GM12878 (cell line): ENCODE results near the gene IL1RAPL1.

Experiments
- ATF3 ChIP-seq: IDR thresholded peaks from 2 replicates; pipeline ENCODE4 v1.6.1; 2011; ENCODE audit warnings: low read depth, mild to moderate bottlenecking, low read length, moderate library complexity, borderline replicate concordance; ENCODE audit errors: extremely low read depth
- CBFB ChIP-seq: IDR thresholded peaks from 2 replicates; pipeline ENCODE4 v1.6.1; 2016; ENCODE audit warnings: antibody characterized with exemption, low read depth
- CHD1 ChIP-seq: IDR thresholded peaks from 2 replicates; pipeline ENCODE4 v1.6.1; 2012; ENCODE audit warnings: low read depth, low read length, improper control_type of control experiment
- CHD2 ChIP-seq: IDR thresholded peaks from 2 replicates; pipeline ENCODE4 v1.6.1; 2011; ENCODE audit warnings: low read depth, low read length, improper control_type of control experiment, borderline replicate concordance
- CTCF ChIP-seq, 3 experiments: IDR thresholded peaks in 2 of 3; conservative IDR thresholded peaks in 1 of 3; 2 replicates each; pipeline ENCODE4 v1.5.1; 2011; ENCODE audit warnings: low read depth in 3 of 3, low read length in 3 of 3, mild to moderate bottlenecking in 3 of 3, control low read depth in 2 of 3, moderate library complexity in 2 of 3, inconsistent platforms in 1 of 3, mixed read lengths in 1 of 3; ENCODE audit not compliant: control insufficient read depth in 2 of 3, insufficient read depth in 1 of 3; ENCODE audit errors: extremely low read depth in 1 of 3
- EED ChIP-seq: sonication (generic); IDR thresholded peaks from 2 replicates; pipeline ENCODE4 v1.6.1; 2016; ENCODE audit warnings: antibody characterized with exemption, low read depth
- EGR1 ChIP-seq, 2 experiments: IDR thresholded peaks; 1 replicate in 1 of 2; 2 replicates in 1 of 2; pipeline ENCODE4 v1.6.1; 2011 to 2012; ENCODE audit warnings: low read depth in 2 of 2, low read length in 2 of 2, borderline replicate concordance in 1 of 2, mild to moderate bottlenecking in 1 of 2, moderate library complexity in 1 of 2
- MTA2 ChIP-seq: fragments of 450-650 bp; IDR thresholded peaks from 2 replicates; pipeline ENCODE4 v1.6.1; 2016; ENCODE audit warnings: low read depth, mild to moderate bottlenecking, moderate library complexity
- POLR2A ChIP-seq: IDR thresholded peaks from 2 replicates; pipeline ENCODE4 v1.6.1; 2011; ENCODE audit warnings: low read depth, mild to moderate bottlenecking, low read length
- RAD51 ChIP-seq: fragments of 450-650 bp; IDR thresholded peaks from 2 replicates; pipeline ENCODE4 v1.6.1; 2016; ENCODE audit warnings: moderate library complexity, mild to moderate bottlenecking, inconsistent platforms
- SRF ChIP-seq, 2 experiments: IDR thresholded peaks; 2 replicates each; pipeline ENCODE4 v1.6.1; 2011; ENCODE audit warnings: low read depth in 2 of 2, low read length in 2 of 2, mild to moderate bottlenecking in 1 of 2, moderate library complexity in 1 of 2
- YY1 ChIP-seq: IDR thresholded peaks from 2 replicates; pipeline ENCODE4 v1.6.1; 2011; ENCODE audit warnings: low read depth, mild to moderate bottlenecking, low read length
- ZBTB11 ChIP-seq: fragments of 450-650 bp; formaldehyde crosslinking; IDR thresholded peaks from 2 replicates; pipeline ENCODE4 v1.5.0; 2022; ENCODE audit warnings: mild to moderate bottlenecking, missing genetic modification characterization

- TF ChIP-seq POLR2A, result no peak
- TF ChIP-seq CBFB, result no peak
- no peak for TF ChIP-seq CTCF (IDR thresholded peaks at IDR 0.05 in 2 of 3, conservative IDR thresholded peaks at IDR 0.05 in 1 of 3; ENCODE audit: control insufficient read depth in 2 of 3, extremely low read depth in 1 of 3, insufficient read depth in 1 of 3, low read depth in 3 of 3, low read length in 3 of 3)
- TF ChIP-seq EED, result no peak
- TF ChIP-seq MTA2, result no peak
- no peak for TF ChIP-seq YY1
- no peak for TF ChIP-seq CHD2
- TF ChIP-seq CHD1, result no peak
- no peak for TF ChIP-seq RAD51
- no peak for TF ChIP-seq ZBTB11 (CRISPR knock-in tag)
- TF ChIP-seq EGR1 (IDR thresholded peaks at IDR 0.05; ENCODE audit: borderline replicate concordance in 1 of 2, low read depth in 2 of 2, low read length in 2 of 2), result no peak
- TF ChIP-seq SRF (IDR thresholded peaks at IDR 0.05; ENCODE audit: low read depth in 2 of 2, low read length in 2 of 2), result no peak
- no peak for TF ChIP-seq ATF3
Observed at GRCh38 chrX:29530501-29530900, 943.3 kb downstream of the IL1RAPL1 start.
